ENCODE measurements around the gene ADAM17. TPM values are rescaled to one million over a fixed set of nuclear protein-coding genes. Genes with fewer than 3 reads are reported as not detected.
"Not testable (repeated sequence)": the region's sequence is repeated elsewhere in the genome, so short reads cannot be mapped to it uniquely, and the experiment has no call there.

The ADAM17 gene
- total RNA-seq, 1 donor from 2014 or later: 48.8 TPM

DNA sequence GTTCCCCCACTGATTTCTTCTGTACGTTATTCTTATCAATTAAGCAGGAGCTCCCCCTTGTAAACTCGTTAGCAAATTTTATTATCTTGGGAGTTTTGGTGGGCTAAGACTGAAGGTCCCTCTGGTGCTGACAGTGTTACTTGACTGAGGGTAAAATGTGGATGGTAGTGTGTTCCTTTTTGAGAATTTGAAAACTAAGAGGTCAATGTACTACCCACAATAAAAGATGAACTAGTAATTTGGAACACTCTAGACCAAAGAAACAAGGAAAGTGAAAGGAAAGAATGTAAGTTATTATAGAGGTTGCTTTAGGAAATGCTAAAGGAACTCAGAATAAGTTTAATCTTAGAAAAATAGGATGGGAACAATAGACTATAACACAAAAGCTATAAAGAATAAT lies 40.1 kb upstream of the ADAM17 start:
- H3K36me3 Mint-ChIP-seq: peaks cover 38% of the 10 kb centered on the region
- H3K27me3 Mint-ChIP-seq (ENCODE audit: low read depth): no peaks in the 10 kb centered on the region
- TF ChIP-seq, protein P1, sequence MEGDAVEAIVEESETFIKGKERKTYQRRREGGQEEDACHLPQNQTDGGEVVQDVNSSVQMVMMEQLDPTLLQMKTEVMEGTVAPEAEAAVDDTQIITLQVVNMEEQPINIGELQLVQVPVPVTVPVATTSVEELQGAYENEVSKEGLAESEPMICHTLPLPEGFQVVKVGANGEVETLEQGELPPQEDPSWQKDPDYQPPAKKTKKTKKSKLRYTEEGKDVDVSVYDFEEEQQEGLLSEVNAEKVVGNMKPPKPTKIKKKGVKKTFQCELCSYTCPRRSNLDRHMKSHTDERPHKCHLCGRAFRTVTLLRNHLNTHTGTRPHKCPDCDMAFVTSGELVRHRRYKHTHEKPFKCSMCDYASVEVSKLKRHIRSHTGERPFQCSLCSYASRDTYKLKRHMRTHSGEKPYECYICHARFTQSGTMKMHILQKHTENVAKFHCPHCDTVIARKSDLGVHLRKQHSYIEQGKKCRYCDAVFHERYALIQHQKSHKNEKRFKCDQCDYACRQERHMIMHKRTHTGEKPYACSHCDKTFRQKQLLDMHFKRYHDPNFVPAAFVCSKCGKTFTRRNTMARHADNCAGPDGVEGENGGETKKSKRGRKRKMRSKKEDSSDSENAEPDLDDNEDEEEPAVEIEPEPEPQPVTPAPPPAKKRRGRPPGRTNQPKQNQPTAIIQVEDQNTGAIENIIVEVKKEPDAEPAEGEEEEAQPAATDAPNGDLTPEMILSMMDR (IDR thresholded peaks at IDR 0.05; ENCODE audit: unreplicated experiment): no peak

DNA sequence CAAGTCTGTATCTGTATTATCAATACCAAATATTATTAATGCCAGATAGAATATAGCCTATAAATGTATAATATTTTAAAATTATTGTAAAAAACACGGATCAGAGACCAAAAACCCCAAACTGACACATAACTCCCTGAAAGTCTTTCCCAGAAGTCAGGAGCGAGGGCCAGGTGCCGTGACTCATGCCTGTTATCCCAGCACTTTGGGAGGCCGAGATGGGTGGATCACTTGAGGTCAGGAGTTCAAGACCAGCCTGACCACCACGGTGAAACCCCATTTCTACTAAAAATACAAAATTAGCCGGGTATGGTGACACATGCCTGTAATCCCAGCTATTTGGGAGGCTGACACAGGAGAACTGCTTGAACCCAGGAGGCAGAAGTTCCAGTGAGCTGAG lies 39.6 kb upstream of the ADAM17 start:
- H3K27ac Mint-ChIP-seq; H3K27me3 Mint-ChIP-seq (ENCODE audit: low read depth); DNase-seq (ENCODE audit: low spot score in 2 of 2, unreplicated experiment in 2 of 2); H3K4me1 Mint-ChIP-seq; H3K4me3 Mint-ChIP-seq: not testable (repeated sequence)
- H3K36me3 Mint-ChIP-seq: peaks cover 36% of the 10 kb centered on the region
- H3K9me3 Mint-ChIP-seq: peaks cover 20% of the 10 kb centered on the region

More for the DNA sequence above, 40.1 kb upstream of the ADAM17 start:
- no peak for DNase-seq (ENCODE audit: low spot score in 2 of 2, unreplicated experiment in 2 of 2)
- H3K9me3 Mint-ChIP-seq: peaks cover 20% of the 10 kb centered on the region
- no peak overlapping the region for H3K4me3 Mint-ChIP-seq
- H3K4me1 Mint-ChIP-seq: peaks cover 3% of the 10 kb centered on the region
- peak overlapping the region; percentile 49 for H3K27ac Mint-ChIP-seq

DNA sequence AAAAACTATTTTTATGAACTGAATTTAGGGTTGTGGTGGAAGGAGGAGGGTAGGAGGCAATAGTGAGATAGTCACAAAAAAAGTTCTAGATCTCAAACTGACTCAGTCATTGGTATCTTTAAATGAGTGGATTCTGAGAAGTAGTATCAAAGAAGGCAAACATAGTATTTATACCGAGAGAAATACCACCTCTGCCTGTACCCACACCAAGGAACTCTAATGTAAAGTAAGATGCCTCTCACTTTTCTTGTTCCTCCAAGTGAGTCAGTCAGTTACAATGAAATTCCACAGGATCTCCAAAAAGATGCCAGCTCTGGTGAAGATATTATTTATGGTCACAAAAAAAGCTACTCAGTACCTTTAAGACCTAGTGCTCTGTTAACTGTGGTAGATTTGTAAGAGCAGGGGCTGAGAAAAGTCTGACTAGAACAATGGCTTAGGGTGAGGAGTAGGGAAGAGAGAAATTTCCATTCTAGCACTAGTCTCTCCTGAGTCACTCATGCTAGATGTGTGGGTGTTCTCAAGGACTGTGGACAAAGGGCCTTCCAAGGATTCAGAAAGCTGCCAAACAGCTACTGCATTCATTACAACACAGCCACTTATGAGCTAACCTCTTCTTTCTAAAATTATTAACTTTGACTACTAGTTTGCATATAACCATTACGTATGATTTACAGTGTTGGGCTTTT lies 38.9 kb upstream of the ADAM17 start:
- H3K9me3 Mint-ChIP-seq: peaks cover 13% of the 10 kb centered on the region
- H3K36me3 Mint-ChIP-seq: peaks cover 34% of the 10 kb centered on the region
- H3K27me3 Mint-ChIP-seq (ENCODE audit: low read depth): no peaks in the 10 kb centered on the region
- peaks cover 3% of the 10 kb centered on the region for H3K4me1 Mint-ChIP-seq
- no peak overlapping the region for H3K4me3 Mint-ChIP-seq
- TF ChIP-seq, protein P1 (IDR thresholded peaks at IDR 0.05; ENCODE audit: unreplicated experiment): no peak
- H3K27ac Mint-ChIP-seq: peak overlapping the region; percentile 10
- DNase-seq (ENCODE audit: low spot score in 2 of 2, unreplicated experiment in 2 of 2): no peak

DNA sequence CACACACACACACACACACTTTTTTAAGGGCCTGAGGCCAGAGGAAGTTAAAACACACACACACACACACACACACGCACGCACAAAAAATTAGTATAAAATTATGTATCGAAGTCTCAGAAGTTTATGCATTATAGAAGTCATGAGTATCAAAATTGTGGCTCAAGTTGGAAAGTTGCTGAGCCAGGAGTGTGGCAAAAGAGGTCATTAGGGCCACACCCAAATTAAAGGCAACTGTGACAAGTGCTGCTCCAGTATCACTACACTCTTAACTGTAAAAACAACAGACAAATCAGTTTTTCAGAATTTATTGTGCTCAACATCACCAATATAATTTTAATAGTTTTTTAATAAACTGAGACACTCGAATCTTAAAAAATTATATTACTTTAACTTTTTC lies 38.3 kb upstream of the ADAM17 start:
- Mint-ChIP-seq H3K27ac (no peak overlapping the region), H3K36me3 (peaks cover 28% of the 10 kb centered on the region), H3K4me1 (peaks cover 3% of the 10 kb centered on the region), H3K27me3 (ENCODE audit: low read depth) (no peaks in the 10 kb centered on the region), H3K9me3 (peaks cover 7% of the 10 kb centered on the region), H3K4me3 (no peak overlapping the region)
- TF ChIP-seq, protein P1 (IDR thresholded peaks at IDR 0.05; ENCODE audit: unreplicated experiment): no peak
- no peak for DNase-seq (ENCODE audit: low spot score in 2 of 2, unreplicated experiment in 2 of 2)

DNA sequence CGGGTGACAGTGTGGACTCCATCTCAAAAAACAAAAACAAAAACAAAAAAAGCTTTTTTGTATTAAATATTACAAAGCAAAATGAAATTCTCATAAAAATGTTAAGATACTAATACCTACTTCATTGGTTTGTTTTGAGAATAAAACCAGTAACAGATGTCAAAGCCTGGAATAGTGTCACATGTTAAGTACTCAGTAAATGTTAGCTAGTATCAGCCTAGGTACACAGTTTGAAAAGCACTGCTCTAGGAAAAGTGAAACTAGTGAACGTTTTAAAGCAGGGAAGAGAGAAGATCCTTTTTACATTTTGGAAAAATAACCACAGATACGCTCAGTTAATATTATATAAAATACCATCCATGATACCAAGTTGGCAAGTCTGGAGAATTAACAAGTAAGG lies 37.1 kb upstream of the ADAM17 start:
- H3K36me3 Mint-ChIP-seq: peaks cover 22% of the 10 kb centered on the region
- DNase-seq (ENCODE audit: low spot score in 2 of 2, unreplicated experiment in 2 of 2): no peak
- TF ChIP-seq, protein P1 (IDR thresholded peaks at IDR 0.05; ENCODE audit: unreplicated experiment): no peak
- no peaks in the 10 kb centered on the region for H3K27me3 Mint-ChIP-seq (ENCODE audit: low read depth)
- H3K9me3 Mint-ChIP-seq: no peaks in the 10 kb centered on the region
- H3K4me3 Mint-ChIP-seq: no peak overlapping the region
- H3K27ac Mint-ChIP-seq: no peak overlapping the region
- H3K4me1 Mint-ChIP-seq: peaks cover 3% of the 10 kb centered on the region

DNA sequence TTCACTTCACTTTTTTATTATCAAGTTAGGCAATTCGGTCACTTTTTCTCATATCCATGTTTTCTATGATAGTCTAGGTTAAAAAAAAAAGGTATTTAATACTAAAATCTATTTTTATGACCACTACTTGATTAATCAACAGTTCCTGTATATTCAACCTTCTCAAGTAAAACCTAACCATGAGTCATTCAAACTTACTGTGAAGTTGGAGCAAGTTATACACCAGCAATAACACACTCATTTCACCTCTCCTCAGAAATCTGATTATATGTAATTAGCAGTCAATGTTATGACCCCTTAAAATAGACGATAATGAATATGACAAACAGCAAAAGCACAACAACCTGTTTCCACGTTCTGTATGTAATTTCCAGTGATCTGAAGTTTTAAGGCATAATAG lies 35.0 kb upstream of the ADAM17 start:
- H3K36me3 Mint-ChIP-seq: peaks cover 37% of the 10 kb centered on the region
- H3K4me3 Mint-ChIP-seq: no peak overlapping the region
- TF ChIP-seq, protein P1 (IDR thresholded peaks at IDR 0.05; ENCODE audit: unreplicated experiment): no peak
- H3K9me3 Mint-ChIP-seq: no peaks in the 10 kb centered on the region
- H3K27me3 Mint-ChIP-seq (ENCODE audit: low read depth): no peaks in the 10 kb centered on the region
- H3K4me1 Mint-ChIP-seq: peaks cover 3% of the 10 kb centered on the region
- no peak overlapping the region for H3K27ac Mint-ChIP-seq
- DNase-seq (ENCODE audit: low spot score in 2 of 2, unreplicated experiment in 2 of 2): no peak

All from mesothelial cell of epicardium (in vitro differentiated cells).